HuH-7.5 (cell line): ENCODE data around the gene ZC2HC1C.
A peak's percentile ranks its signal among the peaks of the same experiment; 100 is the strongest.
"Not testable (repeated sequence)": the region's sequence is repeated elsewhere in the genome, so short reads cannot be mapped to it uniquely, and the experiment has no call there.

ENCODE experiments used
- DNase-seq: peaks from one replicate; pipeline ENCODE4 v3.0.0; 2011; ENCODE audit warnings: low spot score

ZC2HC1C gene

GRCh38 chr14:75095690-75096089 is 26.2 kb downstream of the ZC2HC1C start:
- no peak for DNase-seq

- no peak for DNase-seq
Observed at GRCh38 chr14:75096959-75097358, 27.5 kb downstream of the ZC2HC1C start.

- no peak for DNase-seq
Observed at GRCh38 chr14:75098212-75098611, 28.8 kb downstream of the ZC2HC1C start.

GRCh38 chr14:75098682-75099081 is 29.2 kb downstream of the ZC2HC1C start:
- DNase-seq, result no peak

- DNase-seq, result no peak
Observed at GRCh38 chr14:75101491-75101890, 32.0 kb downstream of the ZC2HC1C start.

GRCh38 chr14:75107186-75107585 is 37.7 kb downstream of the ZC2HC1C start:
- DNase-seq, result no peak

- DNase-seq, result no peak
Observed at GRCh38 chr14:75109877-75110276, 40.4 kb downstream of the ZC2HC1C start.

- DNase-seq, result no peak
Observed at GRCh38 chr14:75113932-75114539, 44.6 kb downstream of the ZC2HC1C start.

GRCh38 chr14:75119056-75119455 is 49.6 kb downstream of the ZC2HC1C start:
- no peak for DNase-seq

- DNase-seq, result no peak
Observed at GRCh38 chr14:75120541-75121291, 51.3 kb downstream of the ZC2HC1C start.

GRCh38 chr14:75121552-75121951 is 52.1 kb downstream of the ZC2HC1C start:
- no peak for DNase-seq

- DNase-seq, result no peak
Observed at GRCh38 chr14:75123991-75124390, 54.5 kb downstream of the ZC2HC1C start.

- no peak for DNase-seq
Observed at GRCh38 chr14:75125617-75126016, 56.2 kb downstream of the ZC2HC1C start.

GRCh38 chr14:75126121-75126544 is 56.7 kb downstream of the ZC2HC1C start:
- DNase-seq, result no peak

GRCh38 chr14:75126679-75127473 is 57.4 kb downstream of the ZC2HC1C start, which contains the start of gene NEK9:
NEK9 (minus strand) TSS chr14:75127048; CDS start chr14:75126921, 127 bp downstream.
- peak; percentile 60 for DNase-seq

- not testable (repeated sequence) for DNase-seq
Observed at GRCh38 chr14:75127474-75127820, 58.0 kb downstream of the ZC2HC1C start.

- no peak for DNase-seq
Observed at GRCh38 chr14:75127903-75128595, 58.6 kb downstream of the ZC2HC1C start.

GRCh38 chr14:75128596-75128990 is 59.2 kb downstream of the ZC2HC1C start:
- no peak for DNase-seq
